Amniotic stem cell (primary cell): Measurements from ENCODE around the gene COL4A2.
"Not testable (repeated sequence)": the region's sequence is repeated elsewhere in the genome, so short reads cannot be mapped to it uniquely, and the experiment has no call there.

Experiments used
- DNase-seq: peaks from one replicate; lab custom pipeline; 2025; lab: John Stamatoyannopoulos, UW

COL4A2 gene

DNA sequence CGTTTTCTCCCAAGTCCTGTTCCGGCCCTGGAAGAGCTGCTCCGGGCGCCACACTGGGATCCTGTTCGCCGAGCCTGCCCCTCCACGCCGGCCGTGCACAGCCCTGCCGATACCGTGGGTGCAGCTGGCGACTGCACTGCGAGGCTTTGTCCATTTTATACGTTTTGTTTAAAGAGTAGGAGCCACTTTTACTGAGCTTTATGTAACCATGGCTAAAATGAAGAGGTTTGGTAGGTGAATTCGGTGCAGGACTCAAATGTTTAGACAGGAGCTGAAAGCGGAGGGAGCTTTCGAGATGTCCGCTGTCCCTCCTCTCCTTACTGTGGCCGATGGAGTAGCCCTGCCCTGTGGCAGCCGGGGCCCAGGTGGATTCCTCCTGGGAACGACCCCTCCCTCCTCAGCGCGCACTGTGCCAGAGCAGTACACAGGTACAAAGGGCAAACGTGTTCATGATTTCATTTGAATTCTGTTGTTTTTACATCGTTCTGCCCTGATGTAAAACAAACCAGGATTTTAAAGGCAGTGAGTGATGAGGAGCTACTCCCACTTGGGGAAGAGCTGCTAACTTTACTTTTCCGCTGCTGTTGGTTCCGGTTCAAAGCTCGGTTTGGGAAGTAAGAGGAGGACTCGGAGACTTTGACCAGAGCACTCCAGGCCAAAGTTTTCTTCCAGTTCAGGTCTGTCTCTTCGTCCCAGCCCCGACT, 1.7 kb downstream of the COL4A2 start:
- DNase-seq, result no peak

- no peak for DNase-seq
Measured at GRCh38 chr13:110309661-110310524, 2.8 kb downstream of the COL4A2 start.

GRCh38 chr13:110310541-110311442, 3.7 kb downstream of the COL4A2 start:
- DNase-seq, result no peak

GRCh38 chr13:110311443-110312338, 4.6 kb downstream of the COL4A2 start:
- no peak for DNase-seq

GRCh38 chr13:110312339-110313031, 5.4 kb downstream of the COL4A2 start:
- peak; percentile 66 for DNase-seq

DNA sequence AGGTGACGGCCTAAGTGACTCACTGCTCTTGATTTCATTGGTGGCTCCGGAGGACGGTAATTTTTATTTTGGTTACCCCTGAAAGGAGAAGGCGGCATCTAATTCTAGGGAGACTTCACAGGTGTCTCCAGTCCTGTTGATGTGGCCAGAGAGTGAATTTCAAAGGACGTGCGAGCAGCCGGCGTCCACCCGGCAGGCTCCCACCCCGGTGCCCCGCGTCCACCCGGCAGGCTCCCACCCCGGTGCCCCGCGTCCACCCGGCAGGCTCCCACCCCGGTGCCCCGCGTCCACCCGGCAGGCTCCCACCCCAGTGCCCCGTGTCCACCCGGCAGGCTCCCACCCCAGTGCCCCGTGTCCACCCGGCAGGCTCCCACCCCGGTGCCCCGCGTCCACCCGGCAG, 6.2 kb downstream of the COL4A2 start:
- not testable (repeated sequence) for DNase-seq

DNA sequence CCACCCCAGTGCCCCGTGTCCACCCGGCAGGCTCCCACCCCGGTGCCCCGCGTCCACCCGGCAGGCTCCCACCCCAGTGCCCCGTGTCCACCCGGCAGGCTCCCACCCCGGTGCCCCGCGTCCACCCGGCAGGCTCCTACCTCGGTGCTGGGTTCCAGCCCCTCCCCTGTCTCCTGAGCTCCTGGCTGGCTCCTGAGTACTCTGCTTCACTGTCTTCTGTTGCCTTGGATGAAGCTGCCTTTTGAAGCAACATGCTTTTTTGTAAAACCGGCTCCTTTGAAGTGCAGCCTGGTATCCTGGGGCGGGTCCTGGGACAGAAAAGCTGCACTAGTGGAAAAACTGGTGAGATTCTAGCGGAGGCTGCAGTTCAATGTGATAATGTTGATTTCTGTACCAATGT, 6.6 kb downstream of the COL4A2 start:
- not testable (repeated sequence) for DNase-seq

- no peak for DNase-seq
Measured at GRCh38 chr13:110314516-110315245, 7.6 kb downstream of the COL4A2 start.

- no peak for DNase-seq
Measured at GRCh38 chr13:110316196-110316595, 9.1 kb downstream of the COL4A2 start.

GRCh38 chr13:110317093-110317492, 10.0 kb downstream of the COL4A2 start:
- no peak for DNase-seq

DNA sequence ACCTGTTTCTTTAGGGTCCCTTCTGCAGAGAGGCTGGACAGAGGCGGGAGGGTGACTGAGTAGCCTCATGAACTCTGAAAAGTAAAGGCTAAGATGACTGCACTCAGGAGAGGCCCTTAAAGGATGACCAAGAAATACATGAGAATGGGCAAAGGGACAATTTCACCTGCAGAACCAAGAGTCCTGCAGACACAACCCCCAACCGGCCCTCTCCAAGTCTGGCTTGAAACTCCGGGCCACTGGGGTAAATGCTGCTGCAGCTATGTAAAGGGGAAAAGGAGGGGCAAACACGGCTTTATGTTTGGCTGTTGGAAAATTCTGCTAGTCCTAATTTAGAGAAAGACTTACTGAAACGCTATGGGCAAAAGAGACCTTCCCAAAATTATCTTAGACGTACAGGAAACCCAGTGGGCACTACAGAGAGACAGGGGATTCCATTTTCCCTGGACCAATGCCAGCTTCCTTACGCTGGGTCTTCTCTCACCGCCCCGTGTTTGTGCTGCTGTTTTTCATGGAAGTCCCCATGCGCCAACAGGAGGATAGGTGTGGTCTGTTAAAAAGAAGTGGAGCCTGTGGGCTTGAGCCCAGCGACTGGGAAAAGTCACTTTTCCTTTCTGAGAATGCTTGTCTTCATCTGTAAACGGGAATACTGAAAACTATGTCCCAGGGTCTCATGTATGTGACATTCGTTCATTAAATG, 10.6 kb downstream of the COL4A2 start:
- DNase-seq, result no peak

GRCh38 chr13:110318920-110319319, 11.8 kb downstream of the COL4A2 start:
- DNase-seq, result no peak

DNA sequence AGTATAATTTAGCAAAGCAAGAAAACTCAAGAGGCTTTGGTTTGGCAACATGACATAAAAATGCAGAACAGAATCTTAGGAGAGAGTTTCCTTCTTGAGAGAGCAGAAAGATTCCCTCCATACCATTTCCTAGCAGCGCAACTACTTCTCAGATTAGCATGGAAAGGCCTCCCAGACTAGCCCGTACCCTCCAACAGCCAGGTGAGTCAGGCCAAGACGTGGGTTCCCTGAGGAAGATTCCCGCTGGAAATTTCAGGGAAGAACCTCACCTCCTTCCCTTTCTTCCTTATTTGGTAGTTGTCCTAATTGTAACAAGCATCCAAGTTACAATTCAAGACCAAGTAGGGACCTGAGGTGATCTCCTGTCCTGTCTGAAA, 12.3 kb downstream of the COL4A2 start:
- no peak for DNase-seq

DNA sequence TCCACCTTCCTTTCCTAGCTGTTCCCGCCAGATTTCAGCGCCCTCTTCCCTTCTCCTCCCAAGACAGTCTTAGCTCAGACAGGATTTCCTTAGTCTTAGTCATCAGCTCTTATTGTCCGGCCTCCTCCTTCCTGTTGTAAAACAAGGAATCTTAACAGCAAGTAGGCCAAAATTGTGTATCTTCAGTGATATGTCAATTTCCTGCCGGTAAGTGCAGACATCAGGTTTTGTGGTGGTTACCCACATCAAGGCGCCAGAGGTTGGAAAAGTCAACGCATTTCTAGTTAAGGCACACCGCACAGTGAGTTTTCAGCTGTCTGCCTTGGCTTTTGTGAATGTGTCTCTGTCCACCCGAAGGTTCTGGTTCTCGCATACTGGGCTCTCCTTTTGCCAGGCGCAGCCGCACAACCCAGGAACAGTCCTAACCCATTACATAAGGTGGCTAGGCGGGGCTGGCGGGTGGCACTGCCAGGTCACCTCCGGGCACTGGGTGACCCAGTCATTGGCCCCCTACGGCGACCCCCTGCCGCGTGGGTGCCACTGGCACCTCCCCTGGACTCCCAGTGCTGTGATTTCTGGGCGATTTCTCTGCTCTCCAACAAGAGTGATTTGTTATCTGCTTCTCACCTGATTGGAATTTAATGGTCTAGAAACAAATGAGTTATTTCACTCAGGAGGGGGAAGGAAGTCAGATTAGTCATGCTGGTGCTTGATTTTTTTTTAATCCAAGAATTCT, 12.9 kb downstream of the COL4A2 start:
- DNase-seq, result no peak

- no peak for DNase-seq
Measured at GRCh38 chr13:110320645-110321044, 13.6 kb downstream of the COL4A2 start.

- DNase-seq, result not testable (repeated sequence)
Measured at GRCh38 chr13:110321573-110321972, 14.5 kb downstream of the COL4A2 start.

GRCh38 chr13:110322126-110322827, 15.2 kb downstream of the COL4A2 start:
- DNase-seq, result no peak

DNA sequence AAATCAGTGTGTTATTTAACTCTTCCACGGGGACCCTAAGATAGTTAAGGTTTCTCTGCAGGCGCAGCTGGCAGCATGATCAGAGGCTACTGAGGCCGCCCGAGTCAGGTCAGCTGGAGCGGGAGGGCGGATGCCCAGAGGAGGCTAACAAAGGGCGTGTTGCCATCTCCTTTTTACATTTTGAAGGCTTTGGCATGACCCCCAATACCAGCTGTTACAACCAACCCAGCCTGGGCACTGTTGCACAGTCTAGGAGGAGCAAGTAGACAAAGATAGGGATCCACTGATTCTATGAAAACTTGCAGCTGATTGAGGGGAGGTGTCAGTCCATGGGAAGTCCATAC, 15.7 kb downstream of the COL4A2 start:
- DNase-seq, result no peak
